PFSK-1 (cell line): ENCODE results near the gene DEF6.

Source experiments
- FOXP2 ChIP-seq: optimal IDR thresholded peaks from 2 replicates; pipeline ENCODE3; 2011; ENCODE audit warnings: borderline replicate concordance, control low read depth, inconsistent platforms; ENCODE audit not compliant: insufficient read depth; ENCODE audit errors: extremely low read length, extremely low read depth
- POLR2AphosphoS5 ChIP-seq: IDR thresholded peaks from 2 replicates; pipeline ENCODE4 v1.6.1; 2012; ENCODE audit warnings: low read depth, mild to moderate bottlenecking, control low read depth, low read length, moderate library complexity
- SIN3A ChIP-seq: IDR thresholded peaks from 2 replicates; pipeline ENCODE4 v1.6.1; 2012; ENCODE audit warnings: mild to moderate bottlenecking, low read length, moderate library complexity, borderline replicate concordance; ENCODE audit not compliant: insufficient read depth
- TAF1 ChIP-seq: IDR thresholded peaks from 2 replicates; pipeline ENCODE4 v1.6.1; 2012; ENCODE audit warnings: low read length, control low read depth, borderline replicate concordance; ENCODE audit not compliant: insufficient read depth
- TF ChIP-seq, protein P1 (sequence below), 2 experiments: IDR thresholded peaks; 2 replicates each; pipeline versions ENCODE4 v1.6.1 to v1.8.0; 2011 to 2012; ENCODE audit warnings: low read depth in 2 of 2, low read length in 2 of 2, control low read depth in 1 of 2, inconsistent platforms in 1 of 2, mild to moderate bottlenecking in 1 of 2, moderate library complexity in 1 of 2; ENCODE audit not compliant: insufficient read depth in 1 of 2

DEF6 gene

DNA sequence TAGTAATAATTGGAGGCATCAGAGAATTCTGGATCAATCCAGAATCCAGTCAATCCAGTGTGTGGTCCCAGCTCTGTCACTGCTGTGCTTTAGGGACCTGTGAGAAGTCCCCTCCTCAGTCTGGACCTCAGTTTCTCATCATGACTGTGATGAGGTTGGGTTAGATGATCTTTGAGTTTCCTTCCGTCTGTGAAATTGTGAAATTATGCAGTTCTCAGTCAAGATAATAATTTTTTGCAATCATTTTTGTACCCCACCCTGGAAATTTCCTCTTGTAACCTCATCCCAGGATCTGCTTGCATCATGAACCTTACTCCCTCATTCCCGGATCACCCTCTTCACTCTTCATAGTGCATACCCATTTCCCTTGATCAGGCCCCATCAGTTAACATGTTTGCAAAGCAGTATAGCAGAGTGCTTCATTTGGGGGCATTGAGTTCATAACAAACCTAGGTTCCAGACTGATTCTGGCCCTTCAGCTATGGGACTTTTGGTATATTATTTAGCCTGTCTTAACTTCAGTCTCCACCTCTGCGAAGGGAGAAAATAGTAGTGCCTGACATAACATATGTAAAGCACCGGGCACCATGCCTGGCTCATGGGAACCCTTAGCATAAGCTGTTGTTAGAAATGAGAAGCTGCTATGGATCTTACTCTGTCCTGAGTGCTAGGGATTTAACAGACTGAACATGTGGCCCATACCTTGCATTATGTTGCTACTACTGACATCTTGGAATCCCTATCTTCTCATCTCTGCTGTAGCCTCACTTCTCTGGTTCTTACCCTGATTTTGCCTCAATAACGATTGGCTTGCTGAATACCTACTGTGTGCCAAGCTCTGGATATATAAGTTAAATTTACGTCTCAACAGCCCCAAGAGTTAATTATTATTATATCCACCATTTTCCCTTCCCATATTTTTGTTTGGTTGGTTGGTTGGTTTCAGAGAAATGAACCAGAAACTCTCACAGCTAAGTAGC is 36.7 kb upstream of the DEF6 start:
- TF ChIP-seq POLR2AphosphoS5 (no peak), SIN3A (no peak), FOXP2 (no peak), TAF1 (no peak)
- TF ChIP-seq, protein P1, sequence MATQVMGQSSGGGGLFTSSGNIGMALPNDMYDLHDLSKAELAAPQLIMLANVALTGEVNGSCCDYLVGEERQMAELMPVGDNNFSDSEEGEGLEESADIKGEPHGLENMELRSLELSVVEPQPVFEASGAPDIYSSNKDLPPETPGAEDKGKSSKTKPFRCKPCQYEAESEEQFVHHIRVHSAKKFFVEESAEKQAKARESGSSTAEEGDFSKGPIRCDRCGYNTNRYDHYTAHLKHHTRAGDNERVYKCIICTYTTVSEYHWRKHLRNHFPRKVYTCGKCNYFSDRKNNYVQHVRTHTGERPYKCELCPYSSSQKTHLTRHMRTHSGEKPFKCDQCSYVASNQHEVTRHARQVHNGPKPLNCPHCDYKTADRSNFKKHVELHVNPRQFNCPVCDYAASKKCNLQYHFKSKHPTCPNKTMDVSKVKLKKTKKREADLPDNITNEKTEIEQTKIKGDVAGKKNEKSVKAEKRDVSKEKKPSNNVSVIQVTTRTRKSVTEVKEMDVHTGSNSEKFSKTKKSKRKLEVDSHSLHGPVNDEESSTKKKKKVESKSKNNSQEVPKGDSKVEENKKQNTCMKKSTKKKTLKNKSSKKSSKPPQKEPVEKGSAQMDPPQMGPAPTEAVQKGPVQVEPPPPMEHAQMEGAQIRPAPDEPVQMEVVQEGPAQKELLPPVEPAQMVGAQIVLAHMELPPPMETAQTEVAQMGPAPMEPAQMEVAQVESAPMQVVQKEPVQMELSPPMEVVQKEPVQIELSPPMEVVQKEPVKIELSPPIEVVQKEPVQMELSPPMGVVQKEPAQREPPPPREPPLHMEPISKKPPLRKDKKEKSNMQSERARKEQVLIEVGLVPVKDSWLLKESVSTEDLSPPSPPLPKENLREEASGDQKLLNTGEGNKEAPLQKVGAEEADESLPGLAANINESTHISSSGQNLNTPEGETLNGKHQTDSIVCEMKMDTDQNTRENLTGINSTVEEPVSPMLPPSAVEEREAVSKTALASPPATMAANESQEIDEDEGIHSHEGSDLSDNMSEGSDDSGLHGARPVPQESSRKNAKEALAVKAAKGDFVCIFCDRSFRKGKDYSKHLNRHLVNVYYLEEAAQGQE (IDR thresholded peaks at IDR 0.05; ENCODE audit: insufficient read depth in 1 of 2, low read depth in 2 of 2, low read length in 2 of 2) = no peak

DNA sequence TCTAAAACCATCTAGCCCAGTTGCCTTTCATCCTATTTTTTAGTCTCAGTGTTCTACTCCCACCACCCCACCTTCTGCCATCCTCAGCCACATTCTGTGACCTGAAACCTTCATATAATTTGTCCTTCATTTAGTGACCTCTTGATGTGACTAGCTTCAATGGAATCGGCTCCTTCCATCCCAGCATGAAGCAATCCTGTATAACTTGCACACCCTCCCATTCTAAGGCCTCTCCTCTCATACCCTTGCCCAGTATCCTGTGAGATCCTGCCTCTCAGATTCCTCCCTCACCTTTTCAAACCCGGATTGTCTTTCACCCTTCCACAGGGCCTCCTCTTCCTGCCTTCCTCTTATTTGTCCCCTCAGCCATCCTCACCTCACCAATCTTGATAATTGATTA is 35.0 kb upstream of the DEF6 start:
- TF ChIP-seq, protein P1 (IDR thresholded peaks at IDR 0.05; ENCODE audit: insufficient read depth in 1 of 2, low read depth in 2 of 2, low read length in 2 of 2) = no peak
- TF ChIP-seq POLR2AphosphoS5 (no peak), FOXP2 (no peak), TAF1 (no peak), SIN3A (no peak)

DNA sequence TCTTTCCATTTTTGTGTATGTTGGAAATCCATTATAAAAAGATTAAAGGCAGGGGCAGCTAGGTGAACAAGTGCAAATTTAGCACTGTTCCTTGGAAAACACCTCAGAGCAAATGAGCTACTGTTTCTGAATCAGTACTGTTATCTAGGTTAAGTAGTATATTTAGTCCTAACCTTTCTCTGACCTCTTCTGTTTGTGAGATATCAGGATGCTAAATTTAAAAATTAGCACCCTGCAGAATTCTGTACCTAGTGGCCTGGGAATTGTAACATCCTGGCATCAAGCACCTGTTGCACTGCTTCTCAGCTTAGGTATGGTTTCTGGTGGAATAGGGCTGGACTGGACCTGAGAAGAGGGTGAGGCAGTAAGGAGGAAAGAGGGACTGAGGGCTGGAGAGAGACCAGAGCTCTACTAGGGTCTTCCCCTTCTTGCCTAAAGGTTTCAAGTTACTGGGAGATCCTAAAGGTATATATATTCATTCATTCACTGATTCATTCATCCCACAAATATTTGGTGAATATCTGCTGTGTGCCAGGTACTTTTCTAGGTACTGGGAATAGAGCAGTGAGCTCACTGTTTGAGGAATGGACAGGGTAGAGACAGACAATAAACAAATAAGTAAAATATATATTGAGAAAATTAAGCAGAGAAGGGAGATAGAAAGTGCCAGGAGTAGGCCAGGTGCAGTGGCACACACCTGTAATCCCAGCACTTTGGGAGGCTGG is 32.9 kb upstream of the DEF6 start:
- no peak for TF ChIP-seq POLR2AphosphoS5
- TF ChIP-seq, protein P1 (IDR thresholded peaks at IDR 0.05; ENCODE audit: insufficient read depth in 1 of 2, low read depth in 2 of 2, low read length in 2 of 2) = no peak
- no peak for TF ChIP-seq TAF1
- no peak for TF ChIP-seq FOXP2
- TF ChIP-seq SIN3A = no peak

DNA sequence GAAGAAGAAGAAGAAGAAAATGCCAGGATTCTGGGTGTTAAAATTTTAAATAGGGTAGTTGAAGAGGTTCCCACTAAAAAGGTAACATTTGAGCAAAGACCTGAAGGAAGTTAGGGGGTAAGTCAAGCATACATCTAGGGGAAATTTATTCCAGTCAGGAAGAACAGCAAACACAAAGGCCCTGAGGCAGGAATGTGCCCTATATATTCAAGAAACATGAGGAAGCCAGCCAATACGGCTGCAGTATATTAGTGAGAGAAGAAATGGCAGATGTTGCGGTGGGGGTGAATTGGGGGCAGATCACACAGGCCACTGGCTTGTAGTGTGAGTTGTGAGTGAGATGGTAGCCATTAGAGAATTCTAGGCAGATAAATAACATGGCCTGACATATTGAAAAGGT is 32.1 kb upstream of the DEF6 start:
- TF ChIP-seq, protein P1 (IDR thresholded peaks at IDR 0.05; ENCODE audit: insufficient read depth in 1 of 2, low read depth in 2 of 2, low read length in 2 of 2) = no peak
- no peak for TF ChIP-seq TAF1
- no peak for TF ChIP-seq POLR2AphosphoS5
- no peak for TF ChIP-seq SIN3A
- TF ChIP-seq FOXP2 = no peak
